Endothelial cell of umbilical vein (primary cell): ENCODE data around the gene APLP2. TPM values are rescaled to one million over a fixed set of nuclear protein-coding genes. Genes with fewer than 3 reads are reported as not detected.

ENCODE experiments used
- BruUV-seq: library from RNA; stranded (reverse); fragments of 400-500 nt; replicated peaks from 2 replicates; lab custom pipeline; 2021; lab: Mats Ljungman, UMichigan
- CTCF ChIA-PET: fragments of 300-600, 350-600 bp; sonication (Branson Sonifier 250); formaldehyde crosslinking; loops from one replicate; lab custom pipeline; 2021; ENCODE audit warnings: antibody characterized with exemption, inconsistent platforms; lab: Charles Lee
- POLR2A ChIA-PET: fragments of 300-600, 350-600 bp; sonication (Branson Sonifier 250); formaldehyde crosslinking; loops from one replicate; lab custom pipeline; 2021; ENCODE audit warnings: antibody characterized with exemption, inconsistent platforms; lab: Charles Lee
- DNase-seq: peaks from one replicate; pipeline ENCODE4 v3.0.0-alpha.2; 2011; ENCODE audit warnings: low read depth, low spot score
- FAIRE-seq: peaks from 2 replicates; lab custom pipeline; 2011; peaks lifted over from hg19 to GRCh38; lab: Jason Lieb, UNC
- H2AFZ ChIP-seq: 2 replicates; pipeline ENCODE4 v1.6.0; 2012; ENCODE audit warnings: low read depth, low read length, control low read depth, inconsistent platforms
- H3K27ac ChIP-seq: 2 replicates; pipeline ENCODE4 v1.5.1; 2011; ENCODE audit warnings: low read depth, mild to moderate bottlenecking, control low read depth, low read length, moderate library complexity; ENCODE audit not compliant: insufficient read depth
- H3K27me3 ChIP-seq, 2 experiments: 2 replicates each; pipeline versions ENCODE4 v1.6.0 to v1.6.1; 2011; ENCODE audit warnings: low read length in 2 of 2, mixed read lengths in 1 of 2; ENCODE audit not compliant: control insufficient read depth in 2 of 2, insufficient read depth in 2 of 2
- H3K36me3 ChIP-seq, 2 experiments: 2 replicates in 1 of 2; 3 replicates in 1 of 2; pipeline ENCODE4 v1.5.1; 2011; ENCODE audit warnings: low read length in 2 of 2, mild to moderate bottlenecking in 1 of 2, moderate library complexity in 1 of 2; ENCODE audit not compliant: control insufficient read depth in 2 of 2, insufficient read depth in 2 of 2; ENCODE audit errors: extremely low read depth in 1 of 2
- H3K4me1 ChIP-seq: 3 replicates; pipeline ENCODE4 v1.5.1; 2011; ENCODE audit warnings: mild to moderate bottlenecking, low read length; ENCODE audit not compliant: control insufficient read depth, insufficient read depth; ENCODE audit errors: extremely low read depth
- H3K4me2 ChIP-seq: 2 replicates; pipeline ENCODE4 v1.6.1; 2011; ENCODE audit warnings: low read length, control low read depth, mixed read lengths; ENCODE audit not compliant: insufficient read depth
- H3K4me3 ChIP-seq, 3 experiments: fragments of 200-600 bp in 1 of 3; sonication (generic), shearing (Covaris generic) in 1 of 3; replicated peaks in 1 of 3; 2 replicates each; pipeline ENCODE4 v1.5.1; 2011 to 2016; ENCODE audit warnings: control low read depth in 3 of 3, low read length in 3 of 3, mild to moderate bottlenecking in 2 of 3, inconsistent platforms in 1 of 3, low read depth in 1 of 3, moderate library complexity in 1 of 3; ENCODE audit not compliant: insufficient read depth in 1 of 3
- H3K79me2 ChIP-seq: 2 replicates; pipeline ENCODE4 v1.6.0; 2012; ENCODE audit warnings: low read length, inconsistent platforms; ENCODE audit not compliant: control insufficient read depth, insufficient read depth
- H3K9ac ChIP-seq: replicated peaks from 2 replicates; pipeline ENCODE3; 2011; ENCODE audit warnings: low read length, control low read depth; ENCODE audit not compliant: insufficient read depth; ENCODE audit errors: extremely low read depth
- H3K9me1 ChIP-seq: replicated peaks from 3 replicates; pipeline ENCODE4 v1.6.0; 2011; ENCODE audit warnings: mild to moderate bottlenecking, low read length; ENCODE audit not compliant: control insufficient read depth, insufficient read depth; ENCODE audit errors: extremely low read depth
- H3K9me3 ChIP-seq: replicated peaks from 2 replicates; pipeline ENCODE4 v1.5.1; 2012; ENCODE audit warnings: low read length, inconsistent platforms; ENCODE audit not compliant: control insufficient read depth, insufficient read depth
- H4K20me1 ChIP-seq: replicated peaks from 2 replicates; pipeline ENCODE3; 2011; ENCODE audit warnings: mild to moderate bottlenecking, low read length; ENCODE audit not compliant: control insufficient read depth, insufficient read depth; ENCODE audit errors: extremely low read depth
- CTCF ChIP-seq, 2 donors: IDR thresholded peaks; 1 replicate in 1 of 2; 2 replicates in 1 of 2; pipeline ENCODE4 v1.5.1; 2011; ENCODE audit warnings: low read length in 2 of 2, mild to moderate bottlenecking in 2 of 2, moderate library complexity in 2 of 2, control low read depth in 1 of 2, inconsistent platforms in 1 of 2, low read depth in 1 of 2; ENCODE audit not compliant: insufficient read depth in 1 of 2; ENCODE audit errors: extremely low read depth in 1 of 2
- EZH2 ChIP-seq: IDR thresholded peaks from 2 replicates; pipeline ENCODE4 v1.6.1; 2012; ENCODE audit warnings: borderline replicate concordance, low read depth, mild to moderate bottlenecking, moderate library complexity, low read length, inconsistent platforms; ENCODE audit not compliant: severe bottlenecking
- FOS ChIP-seq: IDR thresholded peaks from 2 replicates; pipeline ENCODE4 v1.6.1; 2011; ENCODE audit warnings: mild to moderate bottlenecking, low read length, moderate library complexity, borderline replicate concordance; ENCODE audit not compliant: insufficient read depth
- GATA2 ChIP-seq: IDR thresholded peaks from 2 replicates; pipeline ENCODE4 v1.7.0; 2011; ENCODE audit warnings: low read depth, mild to moderate bottlenecking, moderate library complexity, mixed read lengths, low read length; ENCODE audit not compliant: insufficient read length, insufficient read depth
- JUN ChIP-seq: IDR thresholded peaks from 2 replicates; pipeline ENCODE4 v1.6.1; 2011; ENCODE audit warnings: borderline replicate concordance, low read depth; ENCODE audit not compliant: insufficient read length, insufficient read depth
- MYC ChIP-seq: IDR thresholded peaks from one replicate; pipeline ENCODE4 v1.6.1; 2011; ENCODE audit warnings: mild to moderate bottlenecking, low read depth, low read length
- POLR2A ChIP-seq: IDR thresholded peaks from 2 replicates; pipeline ENCODE4 v1.6.1; 2012; ENCODE audit warnings: low read depth, mild to moderate bottlenecking, control low read depth, low read length
- POLR2AphosphoS5 ChIP-seq: IDR thresholded peaks from 2 replicates; pipeline ENCODE4 v1.6.1; 2012; ENCODE audit warnings: low read depth, mild to moderate bottlenecking, control low read depth, low read length, moderate library complexity; ENCODE audit not compliant: insufficient read depth
- dilution Hi-C: fragments of 300-500 bp; cut with MboI; formaldehyde crosslinking; loops from one replicate; pipeline ENCODE4 v1.15.0; 2019; ENCODE audit warnings: low sequenced_read_pairs; ENCODE audit not compliant: extremely low pct_ligation_motif_present
- intact Hi-C: fragments of 100-400 bp; cut with micrococcal nuclease; formaldehyde crosslinking; loops from one replicate; pipeline ENCODE4 v1.10.0; 2022
- polyA plus RNA-seq, 4 experiments: library from polyadenylated mRNA; depleted of rRNA in 3 of 4; stranded (reverse) in 3 of 4; unstranded in 1 of 4; fragments of >200 nt; gene quantifications; 2 replicates each; pipeline versions ENCODE4 v1.2.1 to v1.2.3, GENCODE V29; 2011 to 2012; ENCODE audit warnings: missing spikeins in 1 of 4
- total RNA-seq: library from RNA; stranded (reverse); gene quantifications from 2 replicates; pipeline ENCODE4 v1.2.3, GENCODE V29; 2021
- TF ChIP-seq, protein P1 (sequence below): IDR thresholded peaks from 2 replicates; pipeline ENCODE4 v1.6.1; 2011; ENCODE audit not compliant: insufficient read depth, insufficient read length

The APLP2 gene
- total and polyA plus RNA-seq, 2 donors (not counting 3 experiments of a cell fraction or from before 2014, with no cell fraction given) = 493 to 543 TPM

DNA sequence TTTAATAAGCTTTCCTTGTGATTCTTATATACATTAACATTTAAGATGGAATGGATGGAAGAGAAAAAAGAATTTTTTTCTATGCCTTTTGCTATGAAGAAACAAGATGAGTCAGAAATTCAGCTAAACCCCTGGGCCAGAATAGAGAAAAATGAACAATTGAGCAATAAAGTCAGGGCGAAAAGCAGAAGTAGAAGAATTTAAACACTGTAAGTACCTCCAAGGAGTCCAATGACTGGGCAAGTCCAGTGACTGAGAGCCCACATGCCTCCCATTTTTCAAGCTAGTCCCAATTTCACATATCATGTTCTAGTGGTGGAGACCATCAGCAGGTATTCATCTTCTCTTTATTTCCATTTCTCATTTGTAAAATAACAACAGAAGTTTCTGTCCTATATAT lies 18.6 kb upstream of the APLP2 start:
- no peaks in the 10 kb centered on the region for H3K27me3 ChIP-seq
- no peaks in the 10 kb centered on the region for H3K4me1 ChIP-seq
- no peak overlapping the region for H3K4me3 ChIP-seq
- intact Hi-C loops (no loop called here), dilution Hi-C loops (no loop called here)
- FAIRE-seq (no peak), DNase-seq (no peak)
- ChIA-PET POLR2A (no interaction called here), CTCF (no interaction called here)
- no peak overlapping the region for H3K9ac ChIP-seq
- H3K79me2 ChIP-seq = no peaks in the 10 kb centered on the region
- H3K9me3 ChIP-seq = no peaks in the 10 kb centered on the region
- no peak overlapping the region for H3K27ac ChIP-seq
- no TSS peak for BruUV-seq
- no peaks in the 10 kb centered on the region for H4K20me1 ChIP-seq
- H3K4me2 ChIP-seq = no peak overlapping the region
- no peaks in the 10 kb centered on the region for H3K9me1 ChIP-seq
- TF ChIP-seq CTCF (IDR thresholded peaks at IDR 0.05; ENCODE audit: extremely low read depth in 1 of 2, insufficient read depth in 1 of 2, low read depth in 1 of 2, low read length in 2 of 2) = no peak
- TF ChIP-seq FOS = no peak
- no peak for TF ChIP-seq GATA2
- no peak for TF ChIP-seq JUN
- TF ChIP-seq MYC = no peak
- TF ChIP-seq POLR2AphosphoS5 = no peak
- TF ChIP-seq POLR2A = no peak
- TF ChIP-seq, protein P1, sequence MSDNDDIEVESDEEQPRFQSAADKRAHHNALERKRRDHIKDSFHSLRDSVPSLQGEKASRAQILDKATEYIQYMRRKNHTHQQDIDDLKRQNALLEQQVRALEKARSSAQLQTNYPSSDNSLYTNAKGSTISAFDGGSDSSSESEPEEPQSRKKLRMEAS = no peak
- no peak for TF ChIP-seq EZH2
- H3K36me3 ChIP-seq = no peaks in the 10 kb centered on the region
- H2AFZ ChIP-seq = no peak overlapping the region
